ENCODE measurements around the gene DCAF15. TPM values are rescaled to one million over a fixed set of nuclear protein-coding genes. Genes with fewer than 3 reads are reported as not detected.

Gene DCAF15
- total RNA-seq, 4 donors from 2014 or later, result 5.3 to 20.8 (median 14.5) TPM

GRCh38 chr19:13995878-13996765, 43.8 kb downstream of the DCAF15 start:
- Histone ChIP-seq H3K36me3 (peaks cover 0 to 57% of the 10 kb centered on the region in 2 donors), H3K9me3 (peaks cover 0 to 8% (median 0%) of the 10 kb centered on the region in 3 donors), H3K27ac (no peak overlapping the region), H3K4me1 (peaks cover 0 to 6% (median 0%) of the 10 kb centered on the region in 3 donors), H3K27me3 (no peaks in the 10 kb centered on the region), H3K4me3 (no peak overlapping the region)
- no peak for ATAC-seq
- TF ChIP-seq POLR2AphosphoS5 (IDR thresholded peaks at IDR 0.05) (no peak), CTCF (IDR thresholded peaks at IDR 0.05) (no peak), EP300 (IDR thresholded peaks at IDR 0.05) (no peak), POLR2A (IDR thresholded peaks at IDR 0.05) (no peak)
- WGBS, 2 donors (ENCODE audit: low coverage in 1 of 2), result 85 to 100% methylated on average over 4 to 6 of the region's 14 CpGs

GRCh38 chr19:13996928-13997630, 44.8 kb downstream of the DCAF15 start:
- no peaks in the 10 kb centered on the region for H3K27me3 ChIP-seq
- H3K27ac ChIP-seq, result no peak overlapping the region
- peaks cover 0 to 8% (median 0%) of the 10 kb centered on the region in 3 donors for H3K9me3 ChIP-seq
- WGBS, 2 donors (ENCODE audit: low coverage in 1 of 2), result 87 to 100% methylated on average over 1 to 6 of the region's 22 CpGs
- TF ChIP-seq POLR2A (IDR thresholded peaks at IDR 0.05), result no peak
- ATAC-seq, result no peak
- no peak overlapping the region for H3K4me3 ChIP-seq
- peaks cover 0 to 48% of the 10 kb centered on the region in 2 donors for H3K36me3 ChIP-seq
- peaks cover 0 to 6% (median 0%) of the 10 kb centered on the region in 3 donors for H3K4me1 ChIP-seq

GRCh38 chr19:13997631-13997962, 45.3 kb downstream of the DCAF15 start:
- no CpG with 5 or more reads among the region's 6 CpGs for WGBS, 2 donors (ENCODE audit: low coverage in 1 of 2)
- TF ChIP-seq CTCF (IDR thresholded peaks at IDR 0.05) (no peak), EP300 (IDR thresholded peaks at IDR 0.05) (no peak), POLR2AphosphoS5 (IDR thresholded peaks at IDR 0.05) (no peak), POLR2A (IDR thresholded peaks at IDR 0.05) (no peak)

GRCh38 chr19:13998426-13998825, 46.1 kb downstream of the DCAF15 start:
- Histone ChIP-seq H3K9me3 (peaks cover 0 to 8% (median 0%) of the 10 kb centered on the region in 3 donors), H3K36me3 (peaks cover 0 to 34% of the 10 kb centered on the region in 2 donors), H3K4me1 (peaks cover 0 to 18% (median 10%) of the 10 kb centered on the region in 3 donors), H3K27me3 (no peaks in the 10 kb centered on the region), H3K27ac (no peak overlapping the region), H3K4me3 (no peak overlapping the region)
- 86 to 100% methylated on average over 1 of the region's 1 CpG for WGBS, 2 donors (ENCODE audit: low coverage in 1 of 2)
- TF ChIP-seq POLR2AphosphoS5 (IDR thresholded peaks at IDR 0.05), result no peak
- TF ChIP-seq EP300 (IDR thresholded peaks at IDR 0.05), result no peak
- TF ChIP-seq POLR2A (IDR thresholded peaks at IDR 0.05), result no peak
- no peak for TF ChIP-seq CTCF (IDR thresholded peaks at IDR 0.05)
- no peak for ATAC-seq

More at GRCh38 chr19:13997631-13997962, 45.3 kb downstream of the DCAF15 start:
- no peaks in the 10 kb centered on the region for H3K27me3 ChIP-seq
- H3K9me3 ChIP-seq, result peaks cover 0 to 8% (median 0%) of the 10 kb centered on the region in 3 donors
- H3K36me3 ChIP-seq, result peaks cover 0 to 42% of the 10 kb centered on the region in 2 donors
- no peak for ATAC-seq
- H3K27ac ChIP-seq, result no peak overlapping the region
- no peak overlapping the region for H3K4me3 ChIP-seq
- H3K4me1 ChIP-seq, result peaks cover 0 to 10% (median 1%) of the 10 kb centered on the region in 3 donors

- no peak overlapping the region for H3K27ac ChIP-seq
- ATAC-seq, result no peak
- peaks cover 0 to 25% (median 10%) of the 10 kb centered on the region in 3 donors for H3K4me1 ChIP-seq
- peaks cover 0 to 32% of the 10 kb centered on the region in 2 donors for H3K36me3 ChIP-seq
- H3K9me3 ChIP-seq, result peaks cover 0 to 8% (median 0%) of the 10 kb centered on the region in 3 donors
- H3K27me3 ChIP-seq, result no peaks in the 10 kb centered on the region
- H3K4me3 ChIP-seq, result no peak overlapping the region
- 100% methylated on average over 3 of the region's 3 CpGs; no CpG with 5 or more reads in 1 of the 2 donors for WGBS, 2 donors (ENCODE audit: low coverage in 1 of 2)
- no peak for TF ChIP-seq POLR2A (IDR thresholded peaks at IDR 0.05)
- no peak for TF ChIP-seq CTCF (IDR thresholded peaks at IDR 0.05)
- no peak for TF ChIP-seq POLR2AphosphoS5 (IDR thresholded peaks at IDR 0.05)
These were observed 46.8 kb downstream of the DCAF15 start for GRCh38 chr19:13999085-13999484.

Data from gastroesophageal sphincter (tissue), 4 donors.